Measurements from ENCODE around the gene CDH23.
A peak's percentile ranks its signal among the peaks of the same experiment; 100 is the strongest.
"Not testable (repeated sequence)": the region's sequence is repeated elsewhere in the genome, so short reads cannot be mapped to it uniquely, and the experiment has no call there.

CDH23 gene

GRCh38 chr10:71850021-71850742 is 453.5 kb downstream of the CDH23 start:
- TF ChIP-seq CTCF (IDR thresholded peaks at IDR 0.05; ENCODE audit: borderline replicate concordance, insufficient read depth, low read depth, low read length): no peak
- H3K4me3 ChIP-seq (ENCODE audit: low read depth, low read length): peak overlapping the region; percentile 99

- peak within 1 kb of the TSS; percentile 99 for H3K4me3 ChIP-seq (ENCODE audit: low read depth, low read length)
- no peak for TF ChIP-seq CTCF (IDR thresholded peaks at IDR 0.05; ENCODE audit: borderline replicate concordance, insufficient read depth, low read depth, low read length)
Measured at GRCh38 chr10:71850743-71851464, 454.2 kb downstream of the CDH23 start, which contains the start of gene PSAP. PSAP (minus strand) TSS chr10:71851251; CDS start chr10:71851221, 30 bp downstream.

GRCh38 chr10:71851465-71852095 is 454.9 kb downstream of the CDH23 start:
- not testable (repeated sequence) for H3K4me3 ChIP-seq (ENCODE audit: low read depth, low read length)

- H3K4me3 ChIP-seq (ENCODE audit: low read depth, low read length): no peak overlapping the region
- no peak for TF ChIP-seq CTCF (IDR thresholded peaks at IDR 0.05; ENCODE audit: borderline replicate concordance, insufficient read depth, low read depth, low read length)
Measured at GRCh38 chr10:71852355-71852937, 455.7 kb downstream of the CDH23 start.

GRCh38 chr10:71854031-71854430 is 457.3 kb downstream of the CDH23 start:
- no peak overlapping the region for H3K4me3 ChIP-seq (ENCODE audit: low read depth, low read length)
- no peak for TF ChIP-seq CTCF (IDR thresholded peaks at IDR 0.05; ENCODE audit: borderline replicate concordance, insufficient read depth, low read depth, low read length)

- H3K4me3 ChIP-seq (ENCODE audit: low read depth, low read length): no peak overlapping the region
- no peak for TF ChIP-seq CTCF (IDR thresholded peaks at IDR 0.05; ENCODE audit: borderline replicate concordance, insufficient read depth, low read depth, low read length)
Measured at GRCh38 chr10:71856619-71857018, 459.9 kb downstream of the CDH23 start.

Measured in GM12875 (cell line).